ENCODE measurements around the gene SLIT2.

DNA sequence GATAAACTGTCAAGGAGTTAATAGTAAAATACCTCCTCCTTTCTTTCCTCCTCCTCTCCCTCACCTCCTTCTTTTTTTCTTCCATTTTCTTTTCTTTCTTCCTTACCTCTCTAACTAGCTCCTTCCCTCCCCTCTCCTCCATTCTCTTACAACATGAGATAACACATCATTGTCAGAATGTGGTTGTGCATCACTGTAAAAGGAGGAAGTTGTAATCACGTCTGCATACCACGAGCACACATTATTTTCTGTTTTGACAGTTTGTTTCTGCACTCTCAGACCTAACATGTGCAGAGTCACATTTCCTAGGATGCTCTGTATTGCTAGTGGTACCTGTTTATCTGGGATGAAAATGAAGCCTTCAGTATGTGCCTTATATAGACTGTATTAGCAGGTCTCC is 9.1 kb downstream of the SLIT2 start:
- TF ChIP-seq, protein P1, sequence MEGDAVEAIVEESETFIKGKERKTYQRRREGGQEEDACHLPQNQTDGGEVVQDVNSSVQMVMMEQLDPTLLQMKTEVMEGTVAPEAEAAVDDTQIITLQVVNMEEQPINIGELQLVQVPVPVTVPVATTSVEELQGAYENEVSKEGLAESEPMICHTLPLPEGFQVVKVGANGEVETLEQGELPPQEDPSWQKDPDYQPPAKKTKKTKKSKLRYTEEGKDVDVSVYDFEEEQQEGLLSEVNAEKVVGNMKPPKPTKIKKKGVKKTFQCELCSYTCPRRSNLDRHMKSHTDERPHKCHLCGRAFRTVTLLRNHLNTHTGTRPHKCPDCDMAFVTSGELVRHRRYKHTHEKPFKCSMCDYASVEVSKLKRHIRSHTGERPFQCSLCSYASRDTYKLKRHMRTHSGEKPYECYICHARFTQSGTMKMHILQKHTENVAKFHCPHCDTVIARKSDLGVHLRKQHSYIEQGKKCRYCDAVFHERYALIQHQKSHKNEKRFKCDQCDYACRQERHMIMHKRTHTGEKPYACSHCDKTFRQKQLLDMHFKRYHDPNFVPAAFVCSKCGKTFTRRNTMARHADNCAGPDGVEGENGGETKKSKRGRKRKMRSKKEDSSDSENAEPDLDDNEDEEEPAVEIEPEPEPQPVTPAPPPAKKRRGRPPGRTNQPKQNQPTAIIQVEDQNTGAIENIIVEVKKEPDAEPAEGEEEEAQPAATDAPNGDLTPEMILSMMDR (IDR thresholded peaks at IDR 0.05 in 8 of 11, conservative IDR thresholded peaks at IDR 0.05 in 3 of 11), result no peak
- no peak for TF ChIP-seq POLR2AphosphoS5 (IDR thresholded peaks at IDR 0.05)

Measured in spleen (tissue), 7 donors.